AG09309 (cell line): ENCODE data around the gene DGKE.

ENCODE experiments used
- DNase-seq: peaks from one replicate; pipeline ENCODE4 v3.0.0-alpha.2; 2010; ENCODE audit warnings: low read depth
- H3K4me3 ChIP-seq: 2 replicates; pipeline ENCODE4 v1.5.1; 2011; ENCODE audit warnings: mild to moderate bottlenecking, low read depth, low read length, moderate library complexity; ENCODE audit not compliant: control insufficient read depth
- TF ChIP-seq, protein P1 (sequence below): IDR thresholded peaks from 2 replicates; pipeline ENCODE4 v1.5.1; 2011; ENCODE audit warnings: mild to moderate bottlenecking, low read depth, low read length, inconsistent platforms; ENCODE audit not compliant: insufficient read depth, control insufficient read depth; ENCODE audit errors: missing control alignments

Gene DGKE

DNA sequence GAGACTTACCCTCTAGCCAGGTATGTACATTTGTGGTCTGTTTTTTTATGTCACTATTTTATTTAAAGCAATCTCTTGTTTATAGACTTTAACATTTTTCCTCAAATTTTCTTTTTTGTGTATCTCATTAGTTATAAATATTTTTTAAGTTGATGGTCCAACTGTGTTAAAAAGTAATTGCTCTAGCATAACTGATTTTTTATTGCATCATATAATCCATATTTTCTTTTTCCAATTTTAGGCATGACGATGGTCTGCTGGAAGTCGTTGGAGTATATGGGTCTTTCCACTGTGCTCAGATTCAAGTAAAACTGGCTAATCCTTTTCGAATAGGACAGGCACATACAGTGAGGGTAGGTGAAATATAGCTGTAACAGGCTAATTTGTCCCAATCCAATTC, 27.9 kb downstream of the DGKE start:
- TF ChIP-seq, protein P1, sequence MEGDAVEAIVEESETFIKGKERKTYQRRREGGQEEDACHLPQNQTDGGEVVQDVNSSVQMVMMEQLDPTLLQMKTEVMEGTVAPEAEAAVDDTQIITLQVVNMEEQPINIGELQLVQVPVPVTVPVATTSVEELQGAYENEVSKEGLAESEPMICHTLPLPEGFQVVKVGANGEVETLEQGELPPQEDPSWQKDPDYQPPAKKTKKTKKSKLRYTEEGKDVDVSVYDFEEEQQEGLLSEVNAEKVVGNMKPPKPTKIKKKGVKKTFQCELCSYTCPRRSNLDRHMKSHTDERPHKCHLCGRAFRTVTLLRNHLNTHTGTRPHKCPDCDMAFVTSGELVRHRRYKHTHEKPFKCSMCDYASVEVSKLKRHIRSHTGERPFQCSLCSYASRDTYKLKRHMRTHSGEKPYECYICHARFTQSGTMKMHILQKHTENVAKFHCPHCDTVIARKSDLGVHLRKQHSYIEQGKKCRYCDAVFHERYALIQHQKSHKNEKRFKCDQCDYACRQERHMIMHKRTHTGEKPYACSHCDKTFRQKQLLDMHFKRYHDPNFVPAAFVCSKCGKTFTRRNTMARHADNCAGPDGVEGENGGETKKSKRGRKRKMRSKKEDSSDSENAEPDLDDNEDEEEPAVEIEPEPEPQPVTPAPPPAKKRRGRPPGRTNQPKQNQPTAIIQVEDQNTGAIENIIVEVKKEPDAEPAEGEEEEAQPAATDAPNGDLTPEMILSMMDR, result no peak
- no peak overlapping the region for H3K4me3 ChIP-seq

DNA sequence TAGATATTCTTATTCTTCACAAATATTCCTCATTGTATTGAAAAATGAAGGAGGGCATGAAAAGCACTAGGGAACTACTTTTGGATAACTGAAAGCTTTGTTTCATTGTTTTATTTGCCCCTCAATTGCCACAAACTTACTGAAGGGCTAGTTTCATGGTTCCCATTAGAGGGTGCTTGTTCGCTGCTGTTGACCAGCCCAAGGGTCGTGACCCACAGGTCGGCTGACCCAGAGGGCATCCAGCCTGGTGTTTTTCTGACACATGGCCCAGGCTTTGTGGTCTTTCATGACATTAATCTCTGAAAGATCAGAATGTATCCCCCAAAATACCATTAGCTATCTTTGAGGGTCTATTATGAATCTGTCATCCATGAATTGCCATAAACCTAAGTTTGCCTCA, 30.0 kb downstream of the DGKE start:
- TF ChIP-seq, protein P1, result no peak
- DNase-seq, result no peak
- no peak overlapping the region for H3K4me3 ChIP-seq

More for the DNA sequence above, 27.9 kb downstream of the DGKE start:
- DNase-seq, result no peak

DNA sequence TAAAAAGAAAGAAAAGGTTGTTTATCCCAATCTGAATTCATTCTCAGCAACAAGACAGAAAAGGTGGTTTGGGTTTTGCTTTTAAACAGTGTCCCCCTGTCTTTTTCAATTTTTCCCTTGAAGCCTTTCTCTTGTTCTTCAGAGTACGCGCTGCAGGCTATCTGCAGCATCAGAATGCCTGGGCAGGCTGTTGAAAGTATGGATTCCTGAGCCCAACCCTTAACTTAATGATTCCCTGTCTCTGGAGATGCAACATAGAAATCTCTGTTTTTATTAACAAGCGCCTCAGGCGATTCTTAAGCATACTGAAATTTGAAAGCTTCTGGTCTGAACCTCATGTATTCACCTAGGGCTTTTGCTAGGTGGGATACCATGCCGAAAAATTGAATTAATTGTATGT, 32.1 kb downstream of the DGKE start:
- DNase-seq, result no peak
- TF ChIP-seq, protein P1, result no peak
- no peak overlapping the region for H3K4me3 ChIP-seq

DNA sequence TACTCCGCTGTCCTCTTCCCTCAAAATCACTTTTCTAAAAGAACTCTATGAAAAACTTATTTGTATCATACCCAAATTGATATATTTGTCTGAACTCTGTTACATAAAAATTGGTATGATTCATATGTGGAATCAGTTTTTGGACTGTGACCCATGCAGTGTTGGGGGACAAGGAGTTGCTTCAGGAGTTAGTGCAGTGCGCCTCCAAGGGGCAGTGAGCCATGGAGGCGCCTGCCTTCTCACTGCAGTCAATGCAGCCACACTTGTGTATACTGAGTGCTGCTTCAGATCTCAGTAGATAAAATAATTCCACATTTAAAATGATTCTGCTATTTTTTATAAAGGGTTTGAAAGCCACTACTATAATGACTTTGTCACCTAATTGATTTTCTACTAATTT, 32.5 kb downstream of the DGKE start:
- H3K4me3 ChIP-seq, result no peak overlapping the region
- TF ChIP-seq, protein P1, result no peak
- DNase-seq, result no peak

DNA sequence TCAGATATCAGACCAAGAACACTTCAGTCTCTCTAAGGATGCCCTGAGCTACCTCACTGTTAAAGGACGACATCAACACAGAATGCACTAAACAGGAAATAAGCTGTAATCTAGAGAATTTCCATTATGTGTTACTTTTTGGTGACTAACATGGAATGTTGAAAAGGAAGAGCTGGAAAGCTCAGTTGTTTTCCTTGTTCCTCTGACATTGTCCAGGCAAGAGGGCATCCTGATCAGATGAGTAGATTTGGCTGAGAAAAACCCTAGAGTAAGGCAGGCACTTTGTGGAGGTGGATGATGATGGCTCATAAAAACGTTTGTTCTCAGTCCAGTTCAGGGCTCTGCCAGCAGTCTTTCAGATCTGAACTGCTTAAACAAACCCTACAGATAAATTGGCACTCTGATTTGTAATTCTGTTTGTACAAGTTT, 34.0 kb downstream of the DGKE start:
- H3K4me3 ChIP-seq, result no peak overlapping the region
- TF ChIP-seq, protein P1, result no peak
- DNase-seq, result no peak

DNA sequence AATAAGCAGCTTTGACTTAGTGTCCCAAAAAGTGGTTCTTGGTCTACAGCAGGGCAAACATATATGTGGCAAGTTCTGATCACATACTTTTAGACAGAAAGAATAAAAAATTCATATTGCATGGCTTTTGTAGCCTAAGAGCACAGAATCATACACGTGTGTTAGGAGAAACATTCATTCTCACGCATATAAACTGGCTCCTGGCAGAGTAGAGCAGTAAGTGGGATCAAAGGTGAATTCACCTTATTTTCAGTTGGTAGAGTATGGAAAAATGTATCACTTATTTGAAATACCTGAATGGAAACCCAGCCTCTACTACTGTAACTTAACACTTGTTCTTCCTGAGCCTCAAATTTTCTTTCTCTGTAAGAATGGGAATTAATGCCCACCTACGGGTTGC, 34.8 kb downstream of the DGKE start:
- no peak for DNase-seq
- TF ChIP-seq, protein P1, result no peak
- no peak overlapping the region for H3K4me3 ChIP-seq

DNA sequence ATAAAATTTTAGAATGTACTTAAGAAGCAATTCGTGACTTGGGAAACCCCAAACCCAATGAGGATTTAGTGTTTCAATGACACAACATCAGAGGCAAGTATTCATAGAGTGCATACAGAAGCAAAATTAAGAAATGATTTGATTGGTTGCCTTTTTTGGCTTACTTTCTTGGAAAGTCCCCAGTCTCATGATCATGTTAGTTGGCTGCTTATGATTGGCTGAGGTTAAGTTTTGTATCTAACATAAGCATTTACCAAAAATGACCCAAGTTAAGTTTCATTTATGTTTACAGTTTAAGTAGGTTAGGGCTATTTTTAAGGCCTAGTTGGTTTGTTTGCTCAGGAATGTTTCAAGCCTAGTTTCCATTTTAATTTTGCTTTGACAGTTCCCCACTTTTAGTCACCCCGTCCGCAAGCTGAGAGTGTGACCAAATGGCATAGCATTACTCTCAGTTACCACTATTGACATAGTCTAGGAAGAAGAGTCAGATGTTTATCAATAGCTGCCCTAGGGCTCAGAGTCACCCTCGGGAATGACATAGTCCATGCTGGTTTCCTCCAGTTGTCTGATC, 36.2 kb downstream of the DGKE start:
- DNase-seq, result no peak
- TF ChIP-seq, protein P1, result no peak
- no peak overlapping the region for H3K4me3 ChIP-seq
